ENCODE data around the gene BOLA2B.

GRCh38 chr16:30155188-30155587 lies 38.3 kb downstream of the BOLA2B start:
- TF ChIP-seq CTCF (IDR thresholded peaks at IDR 0.05; ENCODE audit: low read length) = no peak
- TF ChIP-seq EZH2phosphoT487 (IDR thresholded peaks at IDR 0.05; ENCODE audit: low read length) = no peak
